LNCaP clone FGC (cell line): ENCODE data around the gene HEATR5A.
"Not testable (repeated sequence)": the region's sequence is repeated elsewhere in the genome, so short reads cannot be mapped to it uniquely, and the experiment has no call there.

Experiments
- DNase-seq: peaks from one replicate; pipeline ENCODE4 v3.0.0-alpha.2; 2011; ENCODE audit warnings: low read depth
- H3K4me3 ChIP-seq: 2 replicates; pipeline ENCODE4 v1.5.1; 2011; ENCODE audit warnings: mild to moderate bottlenecking, low read depth, low read length, control low read depth
- CTCF ChIP-seq: IDR thresholded peaks from 2 replicates; pipeline ENCODE4 v1.5.1; 2012; ENCODE audit warnings: mild to moderate bottlenecking; ENCODE audit not compliant: control insufficient read depth, insufficient read depth; ENCODE audit errors: extremely low read depth

Gene HEATR5A

GRCh38 chr14:31243860-31244259 is 176.5 kb downstream of the HEATR5A start:
- no peak for TF ChIP-seq CTCF
- no peak overlapping the region for H3K4me3 ChIP-seq
- DNase-seq, result no peak

GRCh38 chr14:31242161-31242940 is 178.0 kb downstream of the HEATR5A start:
- DNase-seq, result not testable (repeated sequence)

More at GRCh38 chr14:31242161-31242940, 178.0 kb downstream of the HEATR5A start:
- not testable (repeated sequence) for H3K4me3 ChIP-seq
